Measurements from ENCODE around the gene PET100.

Gene PET100

DNA sequence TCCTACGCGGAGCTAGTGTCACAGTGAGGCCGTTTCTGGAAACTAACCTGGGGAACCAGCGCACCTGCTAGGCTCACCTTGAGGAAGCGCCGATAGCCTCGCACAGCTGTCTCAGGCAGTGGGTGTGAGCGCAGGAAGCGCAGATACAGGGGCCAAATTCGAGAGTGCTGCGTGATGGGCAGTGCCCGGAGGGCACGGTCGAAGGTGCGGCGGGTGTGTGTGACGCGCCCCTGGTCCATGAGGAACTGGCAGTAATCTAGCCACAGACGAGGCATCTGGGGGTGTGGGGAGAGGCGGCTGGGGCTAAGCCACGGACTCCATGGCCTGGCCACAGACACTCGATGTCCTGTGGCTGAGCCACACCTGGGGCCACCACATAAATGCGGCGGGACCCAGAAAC, 2.4 kb upstream of the PET100 start:
- H3K4me3 ChIP-seq (ENCODE audit: low read depth, low read length, poor library complexity, severe bottlenecking), result no peak overlapping the region
- no peaks in the 10 kb centered on the region for H3K9me3 ChIP-seq (ENCODE audit: low read length)
- no peaks in the 10 kb centered on the region for H3K9me2 ChIP-seq (ENCODE audit: low read depth, low read length)
- H2AFZ ChIP-seq (ENCODE audit: low read length), result no peak overlapping the region
- no peaks in the 10 kb centered on the region for H4K20me1 ChIP-seq (ENCODE audit: insufficient read depth, low read length)
- no peak overlapping the region for H3K4me2 ChIP-seq (ENCODE audit: low read length)
- no peaks in the 10 kb centered on the region for H3K27me3 ChIP-seq (ENCODE audit: insufficient read depth, low read length)
- H3K4me1 ChIP-seq (ENCODE audit: insufficient read depth, low read length, severe bottlenecking), result peaks cover 23% of the 10 kb centered on the region
- no peak overlapping the region for H3K9ac ChIP-seq (ENCODE audit: low read length)
- no peak overlapping the region for H3K27ac ChIP-seq (ENCODE audit: low read depth, low read length, poor library complexity, severe bottlenecking)
- H3K36me3 ChIP-seq (ENCODE audit: insufficient read depth, low read length), result peaks cover 33% of the 10 kb centered on the region
- no peaks in the 10 kb centered on the region for H3F3A ChIP-seq (ENCODE audit: insufficient read depth, low read length)
- TF ChIP-seq, protein P1, sequence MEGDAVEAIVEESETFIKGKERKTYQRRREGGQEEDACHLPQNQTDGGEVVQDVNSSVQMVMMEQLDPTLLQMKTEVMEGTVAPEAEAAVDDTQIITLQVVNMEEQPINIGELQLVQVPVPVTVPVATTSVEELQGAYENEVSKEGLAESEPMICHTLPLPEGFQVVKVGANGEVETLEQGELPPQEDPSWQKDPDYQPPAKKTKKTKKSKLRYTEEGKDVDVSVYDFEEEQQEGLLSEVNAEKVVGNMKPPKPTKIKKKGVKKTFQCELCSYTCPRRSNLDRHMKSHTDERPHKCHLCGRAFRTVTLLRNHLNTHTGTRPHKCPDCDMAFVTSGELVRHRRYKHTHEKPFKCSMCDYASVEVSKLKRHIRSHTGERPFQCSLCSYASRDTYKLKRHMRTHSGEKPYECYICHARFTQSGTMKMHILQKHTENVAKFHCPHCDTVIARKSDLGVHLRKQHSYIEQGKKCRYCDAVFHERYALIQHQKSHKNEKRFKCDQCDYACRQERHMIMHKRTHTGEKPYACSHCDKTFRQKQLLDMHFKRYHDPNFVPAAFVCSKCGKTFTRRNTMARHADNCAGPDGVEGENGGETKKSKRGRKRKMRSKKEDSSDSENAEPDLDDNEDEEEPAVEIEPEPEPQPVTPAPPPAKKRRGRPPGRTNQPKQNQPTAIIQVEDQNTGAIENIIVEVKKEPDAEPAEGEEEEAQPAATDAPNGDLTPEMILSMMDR (IDR thresholded peaks at IDR 0.05; ENCODE audit: low read length), result no peak
- no peak for TF ChIP-seq EZH2 (IDR thresholded peaks at IDR 0.05; ENCODE audit: borderline replicate concordance, low read length)
- peaks cover 27% of the 10 kb centered on the region for H3K79me2 ChIP-seq (ENCODE audit: insufficient read depth, low read length)

GRCh38 chr19:7628589-7629311, 843 bp upstream of the PET100 start:
- Histone ChIP-seq H3K27ac (ENCODE audit: low read depth, low read length, poor library complexity, severe bottlenecking) (no peak overlapping the region), H3K4me1 (ENCODE audit: insufficient read depth, low read length, severe bottlenecking) (peaks cover 23% of the 10 kb centered on the region), H3K4me2 (ENCODE audit: low read length) (peak overlapping the region; percentile 97), H3K9me3 (ENCODE audit: low read length) (no peaks in the 10 kb centered on the region), H3K27me3 (ENCODE audit: insufficient read depth, low read length) (no peaks in the 10 kb centered on the region), H3K36me3 (ENCODE audit: insufficient read depth, low read length) (peaks cover 22% of the 10 kb centered on the region), H3K4me3 (ENCODE audit: low read depth, low read length, poor library complexity, severe bottlenecking) (peak overlapping the region; percentile 94), H3K79me2 (ENCODE audit: insufficient read depth, low read length) (peaks cover 27% of the 10 kb centered on the region), H3K9ac (ENCODE audit: low read length) (peak overlapping the region; percentile 94), H4K20me1 (ENCODE audit: insufficient read depth, low read length) (no peaks in the 10 kb centered on the region), H3K9me2 (ENCODE audit: low read depth, low read length) (no peaks in the 10 kb centered on the region), H3F3A (ENCODE audit: insufficient read depth, low read length) (no peaks in the 10 kb centered on the region), H2AFZ (ENCODE audit: low read length) (no peak overlapping the region)
- TF ChIP-seq, protein P1 (IDR thresholded peaks at IDR 0.05; ENCODE audit: low read length), result no peak
- TF ChIP-seq EZH2 (IDR thresholded peaks at IDR 0.05; ENCODE audit: borderline replicate concordance, low read length), result no peak

DNA sequence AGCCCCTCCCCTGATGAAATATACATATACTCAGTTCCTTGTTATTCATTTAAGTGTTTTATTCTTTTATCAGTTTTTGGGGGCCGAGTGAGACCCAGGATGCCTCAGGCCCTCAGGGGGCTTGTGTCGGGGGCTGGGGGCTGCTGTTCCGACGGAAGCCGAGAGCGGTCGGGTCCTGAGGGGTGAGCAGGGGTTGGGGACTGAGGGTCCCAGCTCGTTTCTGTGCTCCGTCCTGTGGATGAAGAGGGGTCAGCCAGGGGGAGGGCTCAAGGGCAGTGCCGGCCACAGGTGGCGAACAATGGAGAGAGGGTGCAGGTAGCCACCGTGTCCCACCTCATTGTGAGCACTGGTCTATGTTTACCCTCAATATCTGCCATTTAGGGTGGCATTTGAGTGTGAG, 2.0 kb downstream of the PET100 start:
- Histone ChIP-seq H3K4me2 (ENCODE audit: low read length) (no peak overlapping the region), H3K79me2 (ENCODE audit: insufficient read depth, low read length) (peaks cover 27% of the 10 kb centered on the region), H3K27ac (ENCODE audit: low read depth, low read length, poor library complexity, severe bottlenecking) (no peak overlapping the region), H3K4me1 (ENCODE audit: insufficient read depth, low read length, severe bottlenecking) (peaks cover 25% of the 10 kb centered on the region), H2AFZ (ENCODE audit: low read length) (no peak overlapping the region), H4K20me1 (ENCODE audit: insufficient read depth, low read length) (no peaks in the 10 kb centered on the region), H3K9me3 (ENCODE audit: low read length) (no peaks in the 10 kb centered on the region), H3K9ac (ENCODE audit: low read length) (no peak overlapping the region), H3K36me3 (ENCODE audit: insufficient read depth, low read length) (peaks cover 12% of the 10 kb centered on the region), H3K4me3 (ENCODE audit: low read depth, low read length, poor library complexity, severe bottlenecking) (no peak overlapping the region), H3K9me2 (ENCODE audit: low read depth, low read length) (no peaks in the 10 kb centered on the region), H3K27me3 (ENCODE audit: insufficient read depth, low read length) (no peaks in the 10 kb centered on the region), H3F3A (ENCODE audit: insufficient read depth, low read length) (no peaks in the 10 kb centered on the region)
- TF ChIP-seq, protein P1 (IDR thresholded peaks at IDR 0.05; ENCODE audit: low read length), result no peak
- TF ChIP-seq EZH2 (IDR thresholded peaks at IDR 0.05; ENCODE audit: borderline replicate concordance, low read length), result no peak

All from OCI-LY1 (cell line).